ENCODE data around the gene FXYD5.

Gene FXYD5

GRCh38 chr19:35177377-35178274 is 23.1 kb downstream of the FXYD5 start:
- Histone ChIP-seq H3K27ac (no peak overlapping the region), H3K9me3 (no peaks in the 10 kb centered on the region), H3K27me3 (no peaks in the 10 kb centered on the region), H3K36me3 (peaks cover 3% of the 10 kb centered on the region), H3K4me1 (ENCODE audit: control insufficient read depth in 1 of 2, insufficient read depth in 1 of 2, low read depth in 1 of 2, low read length in 1 of 2) (no peaks in the 10 kb centered on the region), H3K4me3 (ENCODE audit: low read depth in 1 of 2, low read length in 1 of 2) (no peak overlapping the region)
- no peak for TF ChIP-seq CTCF (IDR thresholded peaks at IDR 0.05)

- Histone ChIP-seq H3K4me3 (ENCODE audit: low read depth in 1 of 2, low read length in 1 of 2) (no peak overlapping the region), H3K9me3 (no peaks in the 10 kb centered on the region), H3K27ac (no peak overlapping the region)
These were observed 24.2 kb downstream of the FXYD5 start for GRCh38 chr19:35178701-35179100.

GRCh38 chr19:35179830-35180229 is 25.3 kb downstream of the FXYD5 start:
- Histone ChIP-seq H3K4me1 (ENCODE audit: control insufficient read depth in 1 of 2, insufficient read depth in 1 of 2, low read depth in 1 of 2, low read length in 1 of 2) (no peaks in the 10 kb centered on the region), H3K9me3 (no peaks in the 10 kb centered on the region), H3K4me3 (ENCODE audit: low read depth in 1 of 2, low read length in 1 of 2) (no peak overlapping the region), H3K27me3 (no peaks in the 10 kb centered on the region), H3K27ac (no peak overlapping the region), H3K36me3 (no peaks in the 10 kb centered on the region)
- TF ChIP-seq CTCF (IDR thresholded peaks at IDR 0.05) = no peak

More at GRCh38 chr19:35178701-35179100, 24.2 kb downstream of the FXYD5 start:
- Histone ChIP-seq H3K4me1 (ENCODE audit: control insufficient read depth in 1 of 2, insufficient read depth in 1 of 2, low read depth in 1 of 2, low read length in 1 of 2) (no peaks in the 10 kb centered on the region), H3K27me3 (no peaks in the 10 kb centered on the region), H3K36me3 (no peaks in the 10 kb centered on the region)
- no peak for TF ChIP-seq CTCF (IDR thresholded peaks at IDR 0.05)

- Histone ChIP-seq H3K4me3 (ENCODE audit: low read depth in 1 of 2, low read length in 1 of 2) (no peak overlapping the region), H3K27ac (no peak overlapping the region), H3K9me3 (no peaks in the 10 kb centered on the region), H3K4me1 (ENCODE audit: control insufficient read depth in 1 of 2, insufficient read depth in 1 of 2, low read depth in 1 of 2, low read length in 1 of 2) (no peaks in the 10 kb centered on the region), H3K27me3 (no peaks in the 10 kb centered on the region), H3K36me3 (no peaks in the 10 kb centered on the region)
- no peak for TF ChIP-seq CTCF (IDR thresholded peaks at IDR 0.05)
These were observed 26.9 kb downstream of the FXYD5 start for GRCh38 chr19:35181387-35181786.

GRCh38 chr19:35184267-35184666 is 29.7 kb downstream of the FXYD5 start:
- Histone ChIP-seq H3K4me3 (ENCODE audit: low read depth in 1 of 2, low read length in 1 of 2) (no peak overlapping the region), H3K36me3 (no peaks in the 10 kb centered on the region), H3K4me1 (ENCODE audit: control insufficient read depth in 1 of 2, insufficient read depth in 1 of 2, low read depth in 1 of 2, low read length in 1 of 2) (no peaks in the 10 kb centered on the region), H3K27me3 (no peaks in the 10 kb centered on the region), H3K9me3 (no peaks in the 10 kb centered on the region), H3K27ac (no peak overlapping the region)
- TF ChIP-seq CTCF (IDR thresholded peaks at IDR 0.05) = no peak
